Measurements from ENCODE around the gene PVALEF.
"Not testable (repeated sequence)": the region's sequence is repeated elsewhere in the genome, so short reads cannot be mapped to it uniquely, and the experiment has no call there.

PVALEF gene

DNA sequence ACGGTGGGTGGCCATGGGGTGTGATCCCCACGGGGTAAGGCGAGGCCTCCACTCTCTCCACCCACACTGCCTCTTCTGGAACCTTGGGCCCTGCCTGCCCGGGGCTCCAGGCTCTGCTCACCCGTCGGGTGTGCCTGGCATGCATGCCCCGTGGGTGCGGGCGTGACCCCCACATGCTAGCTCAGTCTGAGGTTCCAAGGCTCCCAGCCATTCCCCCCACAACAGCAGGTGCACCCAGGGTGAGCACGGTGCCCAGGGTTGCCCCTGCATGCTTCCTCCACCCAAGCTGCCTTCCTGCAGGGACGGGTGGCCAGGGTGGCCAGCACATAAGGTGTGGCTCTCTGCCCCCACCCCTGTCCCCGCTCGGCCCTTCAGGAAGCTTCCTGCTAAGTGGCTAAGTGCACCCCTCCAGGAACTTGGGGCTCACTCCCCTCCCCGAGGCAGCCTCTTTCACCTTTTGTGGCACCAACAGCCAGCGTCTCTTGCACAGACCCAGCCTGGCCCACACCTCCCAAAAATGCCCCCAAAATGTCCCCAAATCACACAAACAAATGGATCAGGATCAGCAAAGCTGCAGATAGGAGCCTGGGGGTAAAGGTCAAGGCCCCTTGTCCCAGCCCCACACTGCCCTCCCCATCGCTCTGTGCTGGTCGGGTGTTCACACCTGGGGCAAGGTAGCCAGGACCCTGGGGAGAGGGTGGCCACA is 21.4 kb upstream of the PVALEF start:
- no peak for DNase-seq (ENCODE audit: low read depth, low spot score)

DNA sequence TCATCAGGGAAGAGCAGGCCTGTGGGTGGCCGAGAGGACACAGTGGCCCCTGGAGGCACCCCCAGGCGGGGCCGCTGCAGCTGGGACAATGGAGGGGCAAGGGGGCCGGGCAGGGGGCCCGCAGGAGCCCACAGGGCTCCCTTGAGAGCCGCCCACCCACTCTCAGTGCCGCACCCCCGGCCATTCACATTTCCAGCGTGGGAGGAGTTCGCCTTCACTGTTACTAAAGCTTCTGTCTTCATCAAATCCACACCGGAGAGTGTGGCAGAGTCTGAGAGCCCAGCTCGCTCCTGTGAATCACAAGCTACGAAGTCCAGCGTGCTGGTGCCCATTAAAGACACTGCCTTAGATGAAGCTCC is 20.9 kb upstream of the PVALEF start:
- no peak for DNase-seq (ENCODE audit: low read depth, low spot score)

DNA sequence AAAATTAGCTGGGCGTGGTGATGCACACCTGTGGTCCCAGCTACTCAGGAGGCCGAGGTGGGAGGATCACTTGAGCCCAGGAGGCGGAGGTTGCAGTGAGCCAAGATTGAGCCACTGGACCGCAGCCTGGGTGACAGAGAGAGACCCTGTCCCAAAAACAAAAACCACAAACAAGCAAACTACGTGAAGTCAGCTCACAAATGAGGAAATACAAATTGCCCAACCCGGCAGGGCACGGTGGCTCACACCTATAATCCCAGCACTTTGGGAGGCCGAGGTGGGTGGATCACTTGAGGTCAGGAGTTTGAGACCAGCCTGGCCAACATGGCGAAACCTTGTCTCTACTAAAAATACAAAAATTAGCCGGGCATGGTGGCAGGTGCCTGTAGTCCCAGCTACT is 19.1 kb upstream of the PVALEF start:
- not testable (repeated sequence) for DNase-seq (ENCODE audit: low read depth, low spot score)

DNA sequence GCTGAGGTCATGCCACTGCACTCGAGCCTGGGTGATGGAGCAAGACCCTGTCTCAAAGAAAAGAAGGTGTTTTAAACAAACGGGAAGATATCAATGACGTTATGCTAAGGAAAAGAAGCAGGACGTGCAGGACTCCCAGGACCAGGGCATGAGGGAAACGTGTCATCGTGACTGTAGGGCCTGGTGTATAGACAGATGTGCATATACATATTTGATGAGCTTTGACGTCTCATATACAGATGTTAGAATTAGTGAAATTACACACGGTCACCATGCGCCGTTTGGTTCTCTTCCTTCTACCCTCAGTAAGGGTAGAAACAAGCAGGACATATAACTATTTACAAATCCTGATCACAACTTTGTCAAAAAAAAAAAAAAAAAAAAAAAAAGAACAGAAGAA is 17.6 kb upstream of the PVALEF start:
- no peak for DNase-seq (ENCODE audit: low read depth, low spot score)

DNA sequence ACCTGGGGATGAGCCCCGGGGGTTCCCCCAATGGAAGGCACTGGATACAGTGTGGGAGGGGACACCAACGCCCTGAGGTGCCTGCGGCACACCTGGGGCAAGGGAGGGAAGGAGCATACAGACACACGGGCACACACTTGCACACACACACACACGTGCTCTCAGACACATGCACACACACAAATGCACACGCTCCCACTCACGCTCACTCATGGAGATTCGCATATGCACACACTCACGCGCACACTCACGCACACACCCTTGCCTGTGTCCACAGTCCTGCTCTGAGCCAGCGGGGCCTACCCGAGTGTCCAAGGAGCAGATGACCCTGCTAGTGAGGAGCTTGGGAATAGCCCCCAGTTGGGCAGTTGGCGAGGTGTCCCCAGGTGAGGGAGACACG is 16.7 kb upstream of the PVALEF start:
- no peak for DNase-seq (ENCODE audit: low read depth, low spot score)

DNA sequence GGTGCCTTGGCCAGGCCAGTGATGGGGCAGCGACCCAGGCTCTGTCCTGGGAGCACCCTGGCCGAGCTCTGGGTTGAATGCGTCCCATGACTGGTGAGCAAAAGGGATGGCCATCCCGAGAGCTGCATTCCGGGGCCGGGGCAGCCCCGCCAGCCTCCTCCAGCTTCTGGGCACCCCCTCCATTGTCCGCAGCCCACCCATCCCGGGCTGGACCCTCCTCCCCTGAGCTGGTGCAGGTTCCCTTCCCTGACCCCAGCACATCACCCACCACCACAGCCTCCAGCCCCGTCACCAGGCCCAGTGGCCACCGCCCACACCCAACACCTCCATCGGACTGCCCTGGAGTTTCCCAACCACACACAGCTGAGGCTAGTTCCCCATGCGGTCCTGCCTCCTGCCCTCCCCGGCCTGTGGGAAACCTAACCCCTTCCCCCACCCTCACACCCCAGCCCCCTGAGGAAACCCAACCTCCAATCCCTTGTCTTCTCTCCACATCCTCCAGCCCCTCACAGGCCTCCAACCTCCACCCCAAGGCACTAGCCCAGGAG is 16.2 kb upstream of the PVALEF start:
- DNase-seq (ENCODE audit: low read depth, low spot score): no peak

DNA sequence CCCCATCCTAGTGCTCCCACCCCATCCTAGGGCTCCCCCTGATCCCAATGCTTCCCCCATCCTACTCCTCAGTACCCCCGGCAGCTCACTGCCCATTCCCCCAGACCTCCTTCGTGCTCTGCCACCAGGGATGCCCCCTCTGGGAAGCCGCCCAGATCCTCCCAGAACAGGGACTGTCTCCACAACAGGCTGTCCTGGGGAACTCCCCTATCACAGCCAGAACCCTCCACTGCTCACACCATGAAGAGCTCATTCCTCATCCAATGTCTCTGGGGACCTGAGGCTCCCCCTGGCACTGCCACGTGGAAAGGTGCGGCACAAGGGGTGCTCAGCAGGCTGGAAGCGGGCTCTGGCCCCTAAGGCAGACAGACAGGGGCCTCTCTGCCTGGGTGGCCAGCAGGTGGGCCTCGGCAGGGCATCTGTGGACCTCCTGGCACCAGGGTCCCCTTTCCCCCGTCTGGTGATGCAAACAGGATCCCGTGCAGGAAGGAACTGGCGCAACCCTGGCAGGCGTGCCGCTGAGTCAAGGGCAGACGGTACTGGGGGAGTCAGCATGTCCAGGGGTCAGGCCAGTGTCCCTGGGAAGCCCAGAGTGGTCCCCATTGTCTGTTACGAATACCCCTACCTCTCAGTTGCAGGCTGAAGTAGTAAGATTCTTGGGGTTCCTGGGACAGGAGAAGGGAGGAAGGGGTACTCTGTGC is 14.8 kb upstream of the PVALEF start:
- no peak for DNase-seq (ENCODE audit: low read depth, low spot score)

DNA sequence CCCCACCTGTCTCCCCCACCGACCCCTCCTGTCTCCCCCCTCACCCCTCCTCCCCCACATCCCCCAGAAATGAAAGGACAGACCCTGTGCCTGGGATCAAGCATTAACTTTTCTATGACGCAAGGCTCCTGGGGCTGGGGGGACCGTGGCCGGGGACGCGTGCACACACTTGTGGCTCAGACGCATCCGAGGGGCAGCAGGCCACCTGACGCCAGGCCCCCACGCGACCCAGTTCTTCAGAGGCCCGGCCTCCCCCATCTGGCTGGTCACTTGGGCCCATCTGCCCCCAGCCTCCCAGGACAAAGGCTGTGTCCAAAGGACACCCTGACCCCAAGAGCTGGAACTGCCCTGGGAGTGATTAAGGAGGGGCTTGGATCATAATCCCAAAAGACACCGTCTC is 14.0 kb upstream of the PVALEF start:
- no peak for DNase-seq (ENCODE audit: low read depth, low spot score)

DNA sequence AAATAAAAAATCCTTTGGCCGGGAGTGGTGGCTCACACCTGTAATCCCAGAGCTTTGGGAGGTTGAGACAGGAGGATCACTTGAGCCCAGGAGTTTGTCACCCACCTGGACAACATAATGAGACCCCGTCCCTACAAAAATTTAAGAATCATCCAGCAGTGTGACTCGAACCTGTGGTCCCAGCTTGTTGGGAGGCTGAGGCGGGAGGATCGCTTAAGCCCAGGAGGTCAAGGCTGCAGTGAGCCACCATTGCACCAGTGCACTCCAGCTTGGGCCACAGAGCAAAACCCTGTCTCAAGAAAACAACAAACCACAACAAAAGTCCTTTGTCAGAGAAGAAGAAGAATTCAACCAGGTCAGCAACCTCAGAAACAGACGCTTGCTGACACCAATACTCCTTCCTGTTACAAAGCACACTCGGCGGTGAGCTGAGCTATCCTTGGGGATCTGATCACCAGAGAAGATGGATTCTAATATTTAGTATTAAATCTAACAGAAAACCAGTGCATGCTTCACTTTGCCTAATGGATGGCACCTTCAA is 12.9 kb upstream of the PVALEF start:
- DNase-seq (ENCODE audit: low read depth, low spot score): no peak

DNA sequence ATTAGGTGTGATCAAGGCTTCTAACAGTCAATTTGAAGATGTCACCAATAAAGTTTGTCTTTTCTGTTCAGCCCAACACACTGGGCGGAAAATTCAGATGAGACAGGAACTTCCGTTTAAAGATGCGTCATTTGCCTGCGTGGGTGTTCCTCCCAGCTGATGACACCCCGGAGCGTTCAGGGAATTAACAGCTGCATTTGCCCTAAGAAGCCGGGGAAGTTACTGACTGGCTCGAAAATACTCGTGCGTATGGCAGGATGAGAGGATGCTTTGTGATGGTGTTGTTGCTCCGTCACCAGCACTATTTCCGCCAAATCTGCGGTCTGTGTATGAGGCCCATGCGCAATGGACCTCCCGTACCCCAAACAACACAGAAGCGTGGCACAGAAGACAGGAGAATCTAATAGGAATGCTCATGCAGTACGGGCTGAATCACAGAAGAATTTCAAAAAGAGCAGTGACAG is 11.9 kb upstream of the PVALEF start:
- no peak for DNase-seq (ENCODE audit: low read depth, low spot score)

DNA sequence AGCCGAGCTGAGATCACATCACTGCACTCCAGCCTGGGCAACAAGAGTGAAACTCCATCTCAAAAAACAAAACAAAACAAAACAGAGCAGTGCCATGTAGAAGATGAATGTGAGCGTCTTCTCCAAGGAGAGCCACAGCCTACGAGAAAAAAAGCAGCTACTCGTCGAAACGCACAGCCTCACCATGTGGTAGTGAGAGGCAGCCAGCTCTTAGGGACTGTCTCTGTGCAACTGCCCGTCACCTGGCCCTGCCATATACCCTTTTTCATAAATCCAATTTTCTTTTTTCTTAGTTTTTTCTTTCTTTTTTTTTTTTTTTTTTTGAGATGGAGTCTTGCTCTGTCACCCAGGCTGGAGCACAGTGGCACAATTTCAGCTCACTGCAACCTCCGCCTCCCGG is 11.3 kb upstream of the PVALEF start:
- not testable (repeated sequence) for DNase-seq (ENCODE audit: low read depth, low spot score)

DNA sequence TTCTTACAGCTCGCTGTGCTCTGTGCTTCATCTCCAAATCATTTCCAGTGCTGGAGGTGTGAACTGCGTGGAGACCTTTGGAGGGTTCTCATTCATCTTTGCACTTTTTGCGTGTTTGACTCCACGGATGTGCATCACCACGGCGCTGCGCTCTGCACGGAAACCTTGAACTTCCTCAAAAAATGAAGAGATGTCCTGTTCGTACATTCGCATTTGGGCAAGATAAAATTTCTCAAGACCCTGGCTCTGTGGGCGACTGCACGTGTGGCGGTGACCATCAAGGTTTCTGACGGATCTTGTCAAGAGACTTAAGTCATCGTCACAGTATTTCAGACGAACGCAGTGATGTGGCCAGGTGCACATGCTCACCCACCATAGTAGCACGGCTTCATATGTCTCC is 10.3 kb upstream of the PVALEF start:
- no peak for DNase-seq (ENCODE audit: low read depth, low spot score)

DNA sequence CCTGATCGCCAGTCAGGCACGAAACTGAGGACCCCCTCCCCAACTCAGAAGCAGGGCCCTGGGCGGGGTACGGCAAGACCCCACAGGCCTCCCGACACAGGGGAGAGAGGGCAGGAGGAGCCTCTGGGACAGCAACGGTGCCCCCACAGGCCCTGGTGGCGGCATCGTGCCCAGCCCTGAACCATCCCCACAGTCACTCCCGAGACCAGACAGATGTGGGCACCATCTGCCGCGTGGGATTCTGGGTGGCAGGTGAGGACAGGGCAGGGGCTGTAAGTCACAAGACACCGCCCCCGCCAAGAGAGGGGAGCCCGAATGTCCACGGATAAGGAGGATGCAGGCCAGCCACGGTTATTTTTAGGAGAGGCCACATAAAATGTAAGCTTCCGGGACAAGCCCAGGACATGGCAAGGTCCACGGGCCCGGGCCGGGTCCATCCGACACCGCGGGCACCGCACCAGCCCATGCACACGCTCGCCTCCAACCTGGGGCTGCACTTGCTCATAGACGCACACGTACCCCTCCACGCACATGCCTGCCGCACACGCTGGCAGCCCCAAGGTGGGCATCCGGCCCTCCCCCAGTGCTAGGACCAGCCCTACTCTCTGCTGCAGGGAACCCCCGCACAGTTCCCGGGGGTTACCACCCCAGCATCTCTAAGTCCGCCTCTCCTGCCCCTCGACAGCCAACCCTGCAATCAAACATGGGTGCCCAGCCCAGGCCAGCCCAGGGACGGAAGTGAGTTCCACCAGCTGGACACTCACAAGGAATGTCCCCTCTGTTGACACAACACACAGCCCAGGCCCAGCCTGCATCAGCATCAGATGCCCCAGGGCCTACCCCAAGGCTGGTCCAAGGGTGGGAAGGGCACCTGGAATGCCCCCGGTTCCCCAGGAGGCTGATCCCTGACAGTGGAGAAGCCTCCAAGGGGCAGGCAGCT is 8.2 kb upstream of the PVALEF start:
- no peak for DNase-seq (ENCODE audit: low read depth, low spot score)

DNA sequence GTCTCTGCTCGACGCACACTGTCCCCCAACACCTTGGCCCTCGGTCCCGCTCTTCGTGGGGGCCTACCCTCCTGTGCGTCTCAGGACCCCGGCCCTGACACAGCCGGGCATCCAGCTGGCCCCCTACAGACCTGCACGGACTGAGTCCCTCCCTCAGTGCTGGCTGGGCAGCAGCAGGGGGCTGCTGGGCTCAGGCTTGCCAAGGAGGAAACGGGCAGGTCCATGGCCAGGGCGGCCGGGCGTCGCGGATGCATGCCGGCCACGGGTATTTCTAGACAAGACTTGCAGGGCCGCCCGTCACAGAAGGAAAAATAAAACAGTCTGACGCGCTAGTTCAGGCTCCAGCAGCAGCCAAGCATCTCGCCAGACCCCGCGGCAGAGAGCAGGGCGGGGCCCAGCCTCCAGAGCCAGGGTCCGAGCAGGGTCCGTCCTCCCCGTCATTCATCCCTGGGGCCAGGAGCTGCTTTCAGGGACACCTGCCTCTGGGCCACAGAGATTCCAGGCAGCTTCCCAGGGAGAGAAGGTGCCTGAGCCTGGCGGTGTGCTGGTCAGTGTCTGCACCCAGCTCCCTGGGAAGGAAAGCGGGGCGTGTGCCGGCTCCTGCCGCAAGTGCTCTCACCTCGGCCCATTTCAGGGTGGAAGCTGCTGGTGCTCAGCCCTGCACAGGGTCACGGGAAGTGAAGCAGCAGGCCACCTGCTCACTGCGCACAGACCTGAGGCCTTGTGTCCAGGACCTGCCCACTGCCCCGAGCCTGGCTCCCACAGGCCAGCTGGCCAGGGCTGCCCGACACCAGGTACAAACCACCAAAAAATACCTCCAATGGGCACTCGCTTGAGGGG is 7.2 kb upstream of the PVALEF start:
- no peak for DNase-seq (ENCODE audit: low read depth, low spot score)

DNA sequence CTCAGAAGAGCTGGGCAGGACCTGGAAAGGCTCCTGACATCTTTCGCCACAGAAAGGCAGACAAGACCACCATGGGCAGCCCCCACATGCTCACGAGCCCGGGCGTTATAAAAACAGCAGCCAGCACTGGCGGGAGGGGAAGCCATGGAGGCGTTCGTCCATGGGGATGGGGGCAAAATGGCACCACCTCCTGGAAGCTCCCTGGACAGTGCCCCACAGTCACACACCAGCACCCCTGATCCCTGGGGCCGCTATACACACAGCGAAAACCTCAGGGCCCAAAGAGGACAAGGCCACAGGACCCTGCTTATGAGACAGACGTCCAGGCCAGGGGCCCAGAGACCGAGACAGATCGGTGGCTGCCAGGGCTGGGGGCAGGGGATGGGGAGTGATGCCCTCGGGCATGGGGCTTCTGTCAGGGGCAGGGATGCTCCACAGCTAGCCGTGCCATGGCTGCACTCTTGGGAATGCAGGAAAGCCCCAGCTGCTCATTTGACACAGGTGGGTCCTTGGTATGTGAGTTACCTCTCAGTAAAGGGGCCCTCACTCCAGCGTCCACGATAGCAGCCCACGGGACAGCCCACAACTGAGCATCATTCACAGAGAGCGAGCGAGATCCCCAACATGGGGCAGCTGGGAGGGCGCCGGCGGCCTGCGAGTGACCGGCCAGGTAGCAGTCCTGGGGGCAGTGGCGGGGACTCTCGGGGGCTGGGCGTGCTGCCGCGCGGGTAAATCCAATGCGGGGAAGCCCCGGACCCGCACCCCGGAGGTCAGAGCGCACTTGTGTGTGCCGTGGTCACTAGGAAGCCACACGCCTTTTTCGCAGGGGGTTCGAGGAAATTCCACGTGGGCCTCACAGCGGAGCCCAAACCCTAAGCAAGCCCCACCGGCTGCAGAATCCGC is 6.4 kb upstream of the PVALEF start:
- no peak for DNase-seq (ENCODE audit: low read depth, low spot score)

DNA sequence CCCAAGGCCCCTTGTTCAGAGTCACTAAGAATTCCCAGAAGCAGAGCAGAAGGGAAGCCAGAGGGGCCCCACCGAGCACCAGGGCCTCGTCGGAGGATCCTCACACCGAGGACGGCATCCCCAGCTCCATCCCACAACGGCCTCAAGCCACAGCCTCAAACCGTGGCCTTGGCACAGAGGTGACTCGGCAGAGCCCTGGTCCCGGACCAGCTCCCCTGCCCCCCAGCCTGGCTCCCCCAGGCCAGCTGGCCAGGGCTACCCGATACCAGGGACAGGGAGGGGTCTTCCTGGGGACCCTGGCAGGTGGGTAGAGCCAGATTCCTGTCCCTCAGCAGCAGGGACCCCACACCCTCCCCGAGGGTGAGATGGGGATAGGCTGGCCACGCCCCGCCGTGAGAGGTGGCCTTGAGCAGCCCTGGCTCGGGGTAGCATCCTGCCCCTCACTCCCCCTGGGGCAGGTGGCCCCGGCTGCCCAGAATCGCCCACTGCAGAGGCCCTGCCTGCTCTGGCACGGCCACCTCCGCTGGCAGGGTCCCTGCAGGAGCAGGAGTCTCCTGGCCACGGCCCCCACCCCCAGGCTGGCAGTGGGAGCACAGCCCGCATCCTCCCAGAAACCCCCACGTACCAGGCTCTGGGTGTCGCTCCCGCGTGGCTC is 5.6 kb upstream of the PVALEF start:
- no peak for DNase-seq (ENCODE audit: low read depth, low spot score)

DNA sequence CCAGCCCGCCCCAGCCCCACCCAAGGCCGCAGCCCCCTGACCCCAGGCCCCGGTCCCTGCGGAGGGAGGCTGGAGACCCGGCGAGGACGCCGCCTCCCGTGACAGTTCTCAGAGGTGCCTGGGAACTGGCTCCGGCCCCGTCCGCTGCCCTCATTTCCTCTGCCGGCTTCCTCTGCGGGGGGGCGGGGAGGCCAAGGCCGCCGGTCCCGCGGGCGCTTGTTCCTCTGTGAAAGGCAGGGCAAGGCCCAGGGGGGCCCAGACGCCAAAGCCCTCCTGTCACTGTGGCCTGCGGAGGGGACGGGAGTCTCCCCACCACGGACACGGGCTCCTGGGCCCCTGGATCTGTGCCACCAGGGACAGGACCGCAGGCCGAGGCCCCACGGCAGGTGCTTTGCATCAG is 5.0 kb upstream of the PVALEF start:
- DNase-seq (ENCODE audit: low read depth, low spot score): no peak

DNA sequence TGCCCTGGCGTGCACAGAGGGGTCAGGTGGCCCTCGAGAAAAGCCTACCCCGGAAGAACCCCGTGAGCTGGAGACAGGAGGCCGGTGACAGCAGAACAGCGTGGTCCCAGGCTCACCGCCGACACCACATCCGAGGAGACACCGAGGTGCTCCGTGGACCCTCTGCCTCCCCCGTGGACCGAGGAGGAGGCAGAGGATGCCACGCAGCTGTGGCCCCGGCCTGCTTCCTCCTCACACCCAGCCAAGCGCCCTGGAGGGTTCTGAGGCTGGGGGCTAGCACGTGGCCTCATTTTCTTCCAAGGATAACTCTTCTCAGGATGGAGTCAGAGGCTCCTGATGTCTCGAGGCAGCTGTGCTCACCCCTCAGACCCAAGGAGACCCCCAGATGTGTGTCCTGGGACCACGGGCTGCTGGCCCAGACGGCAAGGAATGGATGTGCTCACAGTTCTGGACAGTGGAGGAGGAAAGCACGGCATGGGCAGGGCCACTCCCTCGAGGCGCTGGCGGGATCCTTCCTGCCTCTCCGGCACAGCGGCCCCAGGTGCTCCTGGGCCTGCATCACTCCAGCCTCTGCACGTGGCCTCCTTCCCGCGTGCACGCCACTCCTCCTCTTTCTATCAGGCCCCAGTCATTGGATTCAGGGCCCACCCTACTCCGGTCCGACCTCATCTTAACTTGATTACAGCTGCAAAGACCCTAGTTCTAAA is 4.4 kb upstream of the PVALEF start:
- no peak for DNase-seq (ENCODE audit: low read depth, low spot score)

DNA sequence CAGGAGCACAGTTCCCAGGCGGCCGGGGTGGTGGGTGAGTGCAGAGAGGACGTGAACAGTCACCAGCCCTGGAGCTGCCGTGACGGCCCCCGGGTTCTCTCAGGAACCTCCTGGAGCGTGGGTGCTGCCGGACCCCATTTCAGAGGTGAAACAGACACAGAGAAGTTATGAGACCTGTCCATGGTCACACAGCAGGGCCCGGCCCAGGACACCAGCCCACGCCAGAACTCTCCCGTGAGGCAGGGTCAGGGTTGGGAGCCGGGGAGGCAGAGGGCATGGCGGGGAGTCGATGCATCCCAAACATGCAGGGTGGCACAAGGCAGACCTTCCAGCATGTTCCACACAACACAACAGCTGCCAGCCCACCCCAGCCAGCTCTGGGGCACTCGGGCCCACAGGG is 3.8 kb upstream of the PVALEF start:
- no peak for DNase-seq (ENCODE audit: low read depth, low spot score)
